Measurements from ENCODE around the gene TWSG1. TPM values are rescaled to one million over a fixed set of nuclear protein-coding genes. Genes with fewer than 3 reads are reported as not detected.
"Not testable (repeated sequence)": the region's sequence is repeated elsewhere in the genome, so short reads cannot be mapped to it uniquely, and the experiment has no call there.

Gene TWSG1
- total RNA-seq, 1 donor from 2014 or later: 9.9 TPM

DNA sequence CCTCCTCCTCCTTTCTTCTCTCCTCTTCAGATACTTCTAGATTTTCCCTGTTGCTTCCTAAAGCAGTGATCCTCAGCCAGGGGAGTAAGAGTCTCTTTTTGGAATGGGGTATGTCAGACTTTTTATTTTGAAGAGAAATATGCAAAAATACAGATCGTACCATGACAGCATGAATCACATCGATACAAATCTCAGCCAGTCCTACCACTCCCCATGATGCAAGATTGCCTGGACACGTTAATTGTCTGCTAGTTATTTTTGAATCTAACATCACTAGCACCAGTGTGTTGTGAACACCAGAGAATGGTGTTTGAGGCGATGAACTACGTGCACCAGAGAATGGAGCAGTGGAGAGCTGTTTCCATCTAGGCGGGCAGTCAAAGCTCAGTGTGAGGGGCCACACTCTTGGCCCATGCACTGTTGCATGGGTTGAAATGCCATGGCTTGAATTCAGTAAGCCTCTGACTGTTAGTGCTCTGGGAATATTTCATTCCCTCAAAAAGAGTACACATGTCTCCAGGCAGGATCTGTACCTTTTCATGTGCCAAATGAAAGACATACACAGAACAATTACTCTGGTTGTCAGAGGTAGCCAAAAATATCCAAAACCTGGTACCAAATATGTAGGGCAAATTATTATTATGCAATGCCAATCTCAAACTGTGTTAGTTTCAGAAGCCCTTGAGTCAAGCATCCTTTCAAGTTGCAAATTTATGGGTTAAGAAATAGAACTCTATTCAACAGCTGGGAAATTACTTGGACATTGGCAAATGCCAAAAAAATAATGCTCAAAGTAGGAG, 94.5 kb downstream of the TWSG1 start:
- peaks cover 3% of the 10 kb centered on the region for H3K4me1 Mint-ChIP-seq
- peaks cover 6% of the 10 kb centered on the region for H3K9me3 Mint-ChIP-seq
- H3K36me3 Mint-ChIP-seq (ENCODE audit: low read depth): no peaks in the 10 kb centered on the region
- no peaks in the 10 kb centered on the region for H3K27me3 Mint-ChIP-seq
- H3K27ac Mint-ChIP-seq: no peak overlapping the region
- no peak for DNase-seq
- intact Hi-C loops (cut with micrococcal nuclease): no loop called here
- no peak overlapping the region for H3K4me3 Mint-ChIP-seq

DNA sequence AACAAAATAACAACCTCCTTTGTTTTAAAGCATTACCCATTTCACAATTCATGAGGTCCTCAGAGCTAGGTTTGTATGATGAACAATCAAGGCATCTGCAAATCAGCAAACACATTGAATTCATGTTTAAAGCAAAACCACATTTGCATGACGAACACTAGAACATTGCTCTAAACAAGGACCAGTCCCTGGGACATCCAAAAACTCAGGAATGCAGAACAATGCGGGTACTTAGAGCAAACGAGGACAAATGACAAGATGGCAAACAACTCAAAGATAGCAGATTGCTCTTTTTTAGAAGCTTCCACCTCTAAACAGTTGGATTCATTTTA, 95.1 kb downstream of the TWSG1 start:
- Mint-ChIP-seq H3K27me3 (no peaks in the 10 kb centered on the region), H3K36me3 (ENCODE audit: low read depth) (no peaks in the 10 kb centered on the region), H3K4me3 (no peak overlapping the region), H3K9me3 (peaks cover 6% of the 10 kb centered on the region), H3K27ac (no peak overlapping the region), H3K4me1 (peaks cover 3% of the 10 kb centered on the region)
- intact Hi-C loops (cut with micrococcal nuclease): no loop called here
- DNase-seq: no peak

GRCh38 chr18:9430315-9430714, 95.7 kb downstream of the TWSG1 start:
- intact Hi-C loops (cut with micrococcal nuclease); H3K27ac Mint-ChIP-seq; H3K4me3 Mint-ChIP-seq; H3K4me1 Mint-ChIP-seq; H3K9me3 Mint-ChIP-seq; H3K27me3 Mint-ChIP-seq; H3K36me3 Mint-ChIP-seq (ENCODE audit: low read depth); DNase-seq: not testable (repeated sequence)

DNA sequence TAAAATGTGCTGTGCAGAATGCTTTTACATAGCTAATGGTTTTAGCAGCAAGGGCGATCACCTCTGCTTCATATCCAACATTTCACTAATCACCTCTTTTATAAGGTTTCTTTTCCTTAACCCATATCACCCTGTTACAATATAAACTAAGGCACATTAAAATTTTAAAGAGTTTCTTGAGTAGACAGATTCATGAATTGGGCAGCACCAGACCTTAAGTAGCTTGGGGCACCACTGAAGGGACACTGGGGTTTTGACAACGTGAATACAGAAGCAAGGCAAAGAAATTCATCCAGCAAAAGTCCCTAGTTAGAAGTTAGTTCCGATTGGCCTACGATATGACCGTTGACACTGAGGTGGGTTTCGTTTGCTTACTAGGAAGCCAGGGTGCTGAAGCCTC, 96.7 kb downstream of the TWSG1 start:
- H3K27me3 Mint-ChIP-seq: no peaks in the 10 kb centered on the region
- H3K36me3 Mint-ChIP-seq (ENCODE audit: low read depth): no peaks in the 10 kb centered on the region
- H3K4me3 Mint-ChIP-seq: no peak overlapping the region
- intact Hi-C loops (cut with micrococcal nuclease): no loop called here
- H3K4me1 Mint-ChIP-seq: peaks cover 3% of the 10 kb centered on the region
- no peak overlapping the region for H3K27ac Mint-ChIP-seq
- no peak for DNase-seq
- peaks cover 6% of the 10 kb centered on the region for H3K9me3 Mint-ChIP-seq

GRCh38 chr18:9433122-9433521, 98.5 kb downstream of the TWSG1 start:
- H3K9me3 Mint-ChIP-seq; H3K27me3 Mint-ChIP-seq; H3K4me3 Mint-ChIP-seq; H3K4me1 Mint-ChIP-seq; intact Hi-C loops (cut with micrococcal nuclease); H3K36me3 Mint-ChIP-seq (ENCODE audit: low read depth); DNase-seq; H3K27ac Mint-ChIP-seq: not testable (repeated sequence)

DNA sequence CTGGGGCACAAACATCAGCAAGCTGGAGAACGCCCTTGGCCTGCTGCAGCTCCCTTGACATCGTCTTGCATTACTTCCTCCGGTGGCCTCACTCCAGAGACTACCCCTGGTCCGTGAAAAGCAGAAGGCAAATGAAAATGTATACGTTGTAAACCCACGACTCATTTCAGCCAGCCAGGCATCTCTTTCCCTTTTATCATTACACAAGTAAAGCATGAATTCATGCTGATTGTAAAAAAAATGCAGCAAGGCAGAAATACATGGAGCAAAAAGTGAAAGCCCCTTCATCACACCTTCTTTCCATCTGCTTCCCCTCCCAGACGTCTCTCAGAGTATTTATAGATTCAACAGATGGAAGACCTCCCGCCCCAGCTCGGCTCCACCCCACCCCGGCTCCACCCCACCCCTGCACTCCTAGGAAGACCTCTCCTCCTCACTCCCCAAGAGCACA, 99.1 kb downstream of the TWSG1 start:
- no peaks in the 10 kb centered on the region for H3K27me3 Mint-ChIP-seq
- peaks cover 6% of the 10 kb centered on the region for H3K9me3 Mint-ChIP-seq
- H3K4me1 Mint-ChIP-seq: peaks cover 3% of the 10 kb centered on the region
- H3K27ac Mint-ChIP-seq: no peak overlapping the region
- H3K4me3 Mint-ChIP-seq: no peak overlapping the region
- no peaks in the 10 kb centered on the region for H3K36me3 Mint-ChIP-seq (ENCODE audit: low read depth)
- intact Hi-C loops (cut with micrococcal nuclease): no loop called here
- DNase-seq: no peak

DNA sequence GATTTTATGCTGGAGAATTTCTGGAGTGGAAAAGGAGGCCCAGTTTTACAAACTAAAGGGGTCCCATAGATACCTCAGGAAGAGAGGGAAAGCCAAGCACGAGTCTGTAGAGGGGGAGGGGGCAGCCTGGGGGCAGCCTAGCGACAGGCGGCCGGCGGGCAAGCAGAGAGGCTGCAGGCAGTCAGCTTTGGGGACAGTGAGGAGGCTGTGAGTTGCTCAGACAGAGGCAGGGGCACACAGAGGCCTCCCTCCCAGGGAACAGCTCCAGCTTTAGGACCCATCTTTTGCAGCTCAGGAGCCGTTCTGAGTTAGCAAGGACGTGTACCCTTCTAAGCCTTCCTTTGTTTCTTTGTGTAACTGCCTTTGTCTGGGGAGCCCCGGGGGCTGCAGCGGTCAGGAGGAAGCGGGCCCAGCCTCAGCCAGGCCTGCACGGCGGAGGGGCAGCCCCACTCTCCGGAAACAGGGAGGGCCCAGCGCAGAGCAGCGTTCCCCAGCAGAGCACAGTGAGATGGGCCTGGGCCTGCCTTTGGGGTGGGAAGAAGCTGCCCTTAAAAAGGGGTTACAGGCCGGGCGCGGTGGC, 99.6 kb downstream of the TWSG1 start:
- Mint-ChIP-seq H3K4me1 (peaks cover 3% of the 10 kb centered on the region), H3K4me3 (no peak overlapping the region), H3K36me3 (ENCODE audit: low read depth) (no peaks in the 10 kb centered on the region), H3K27me3 (no peaks in the 10 kb centered on the region), H3K9me3 (peaks cover 6% of the 10 kb centered on the region), H3K27ac (no peak overlapping the region)
- no peak for DNase-seq
- intact Hi-C loops (cut with micrococcal nuclease): no loop called here

GRCh38 chr18:9435041-9435440, 100.5 kb downstream of the TWSG1 start:
- intact Hi-C loops (cut with micrococcal nuclease): no loop called here
- no peaks in the 10 kb centered on the region for H3K36me3 Mint-ChIP-seq (ENCODE audit: low read depth)
- DNase-seq: no peak
- H3K4me3 Mint-ChIP-seq: no peak overlapping the region
- H3K4me1 Mint-ChIP-seq: peaks cover 3% of the 10 kb centered on the region
- no peaks in the 10 kb centered on the region for H3K27me3 Mint-ChIP-seq
- peaks cover 6% of the 10 kb centered on the region for H3K9me3 Mint-ChIP-seq
- H3K27ac Mint-ChIP-seq: no peak overlapping the region

DNA sequence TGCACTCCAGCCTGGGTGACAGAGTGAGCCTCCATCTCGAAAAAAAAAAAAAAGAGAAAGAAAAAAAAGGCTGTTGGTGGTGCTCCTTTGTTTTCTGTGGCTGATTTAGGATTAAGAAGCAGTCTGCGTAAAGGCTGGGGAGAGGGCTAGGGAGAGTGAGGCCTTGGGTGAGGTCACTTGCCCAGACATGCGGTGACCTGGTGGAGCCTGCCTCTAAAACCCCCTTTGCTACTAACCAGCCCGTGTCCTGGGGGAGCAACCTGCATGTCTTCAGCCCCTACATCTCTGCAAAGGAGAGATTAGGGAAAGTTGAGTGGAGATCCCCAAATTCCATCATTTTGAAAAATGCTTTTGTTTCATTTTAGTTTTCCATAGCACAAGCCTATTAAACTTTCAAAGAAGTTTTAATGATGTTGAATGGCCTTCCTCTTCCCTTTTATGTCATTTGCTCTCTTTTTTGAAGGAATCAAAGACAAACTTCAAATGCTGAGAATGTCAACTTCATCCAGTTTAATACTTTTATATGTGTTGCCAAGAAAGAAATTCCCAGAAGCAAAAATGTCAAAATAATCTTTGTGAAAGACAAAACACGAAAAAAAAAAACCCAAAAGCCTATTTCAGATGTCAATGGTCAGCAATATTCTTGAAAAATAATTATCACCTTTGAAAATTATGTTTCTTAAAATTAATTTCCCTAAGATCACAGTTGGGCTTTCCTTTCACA, 101.8 kb downstream of the TWSG1 start:
- Mint-ChIP-seq H3K36me3 (ENCODE audit: low read depth) (no peaks in the 10 kb centered on the region), H3K4me3 (no peak overlapping the region), H3K9me3 (peaks cover 6% of the 10 kb centered on the region), H3K27ac (no peak overlapping the region), H3K4me1 (peaks cover 3% of the 10 kb centered on the region), H3K27me3 (peaks cover 4% of the 10 kb centered on the region)
- intact Hi-C loops (cut with micrococcal nuclease): no loop called here
- no peak for DNase-seq

GRCh38 chr18:9437021-9437437, 102.5 kb downstream of the TWSG1 start:
- Mint-ChIP-seq H3K4me3 (no peak overlapping the region), H3K36me3 (ENCODE audit: low read depth) (no peaks in the 10 kb centered on the region), H3K9me3 (peaks cover 6% of the 10 kb centered on the region), H3K27me3 (peaks cover 6% of the 10 kb centered on the region), H3K4me1 (peaks cover 3% of the 10 kb centered on the region), H3K27ac (no peak overlapping the region)
- DNase-seq: no peak
- intact Hi-C loops (cut with micrococcal nuclease): no loop called here

GRCh38 chr18:9437672-9438071, 103.1 kb downstream of the TWSG1 start:
- intact Hi-C loops (cut with micrococcal nuclease): no loop called here
- Mint-ChIP-seq H3K4me3 (no peak overlapping the region), H3K9me3 (peaks cover 6% of the 10 kb centered on the region), H3K27me3 (peaks cover 6% of the 10 kb centered on the region), H3K4me1 (peaks cover 3% of the 10 kb centered on the region), H3K36me3 (ENCODE audit: low read depth) (no peaks in the 10 kb centered on the region), H3K27ac (no peak overlapping the region)
- DNase-seq: no peak

DNA sequence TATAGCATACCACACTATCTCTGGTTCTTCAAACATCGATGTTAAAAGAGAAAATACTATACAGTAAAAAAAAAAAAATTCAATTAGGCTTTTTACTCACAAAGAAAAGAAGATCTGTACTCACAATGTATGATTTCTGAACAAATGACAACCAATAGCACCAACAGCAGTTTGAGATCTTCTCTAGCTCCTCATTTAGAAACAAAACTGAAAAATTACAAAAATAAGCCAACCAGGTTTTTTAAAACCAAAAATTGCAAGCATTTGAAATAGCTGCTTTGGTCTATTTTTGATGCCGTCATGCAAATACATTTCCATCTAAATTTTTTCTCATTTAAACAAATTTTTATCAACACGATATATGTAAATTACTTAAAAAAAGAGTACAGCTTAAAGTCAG, 106.5 kb downstream of the TWSG1 start:
- DNase-seq: no peak
- no peaks in the 10 kb centered on the region for H3K9me3 Mint-ChIP-seq
- H3K27ac Mint-ChIP-seq: no peak overlapping the region
- H3K4me3 Mint-ChIP-seq: no peak overlapping the region
- intact Hi-C loops (cut with micrococcal nuclease): no loop called here
- peaks cover 8% of the 10 kb centered on the region for H3K27me3 Mint-ChIP-seq
- H3K36me3 Mint-ChIP-seq (ENCODE audit: low read depth): no peaks in the 10 kb centered on the region
- no peaks in the 10 kb centered on the region for H3K4me1 Mint-ChIP-seq

GRCh38 chr18:9444549-9444948, 110.0 kb downstream of the TWSG1 start:
- Mint-ChIP-seq H3K4me1 (no peaks in the 10 kb centered on the region), H3K4me3 (no peak overlapping the region), H3K36me3 (ENCODE audit: low read depth) (no peaks in the 10 kb centered on the region), H3K27ac (no peak overlapping the region), H3K9me3 (no peaks in the 10 kb centered on the region), H3K27me3 (peaks cover 8% of the 10 kb centered on the region)
- intact Hi-C loops (cut with micrococcal nuclease): no loop called here
- DNase-seq: no peak

DNA sequence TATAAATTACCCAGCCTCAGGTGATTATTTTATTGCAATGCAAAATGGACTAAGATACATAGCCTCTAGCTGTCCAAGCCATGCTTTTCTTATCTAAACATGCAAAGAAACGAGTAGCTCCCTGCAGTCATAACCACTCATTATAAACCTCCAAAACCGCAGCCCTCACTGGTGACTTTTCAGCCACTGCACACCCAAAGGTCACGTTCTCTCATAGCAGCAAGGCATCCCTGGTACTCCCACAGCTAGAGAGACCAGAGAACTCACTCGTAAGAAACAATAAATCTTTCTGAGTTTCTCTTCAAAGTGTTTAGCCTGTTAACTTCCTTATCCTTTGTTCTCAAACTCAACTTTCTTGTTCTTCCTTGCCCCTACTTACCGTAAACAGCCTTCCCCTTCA, 112.3 kb downstream of the TWSG1 start:
- intact Hi-C loops (cut with micrococcal nuclease): no loop called here
- no peaks in the 10 kb centered on the region for H3K4me1 Mint-ChIP-seq
- H3K9me3 Mint-ChIP-seq: no peaks in the 10 kb centered on the region
- no peak overlapping the region for H3K4me3 Mint-ChIP-seq
- H3K36me3 Mint-ChIP-seq (ENCODE audit: low read depth): no peaks in the 10 kb centered on the region
- DNase-seq: no peak
- no peak overlapping the region for H3K27ac Mint-ChIP-seq
- H3K27me3 Mint-ChIP-seq: peaks cover 4% of the 10 kb centered on the region
